ENCODE data around the gene A2ML1.

A2ML1 gene

DNA sequence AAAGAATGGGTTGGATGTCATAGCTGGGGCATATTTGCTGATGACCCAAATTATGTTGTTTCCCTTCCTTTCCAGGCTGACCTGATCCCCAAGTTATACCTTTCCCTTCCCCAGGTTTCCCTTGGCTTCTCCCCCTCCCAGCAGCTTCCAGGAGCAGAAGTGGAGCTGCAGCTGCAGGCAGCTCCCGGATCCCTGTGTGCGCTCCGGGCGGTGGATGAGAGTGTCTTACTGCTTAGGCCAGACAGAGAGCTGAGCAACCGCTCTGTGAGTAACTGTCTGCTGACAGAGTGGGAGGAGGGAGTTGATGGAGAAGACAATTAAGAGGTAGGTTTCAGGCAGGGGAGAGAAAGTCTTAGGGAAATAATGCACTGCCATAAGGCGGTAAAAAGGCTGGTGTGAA lies 25.0 kb downstream of the A2ML1 start:
- no peak overlapping the region for H3K9ac ChIP-seq (ENCODE audit: low read length)
- H2BK12ac ChIP-seq (ENCODE audit: low read length in 2 of 2), result no peak overlapping the region
- H3K4me2 ChIP-seq (ENCODE audit: low read length, poor library complexity, severe bottlenecking), result no peak overlapping the region
- no peak overlapping the region for H2BK120ac ChIP-seq (ENCODE audit: low read depth, low read length)
- H4K91ac ChIP-seq (ENCODE audit: low read length), result no peak overlapping the region
- H3K18ac ChIP-seq (ENCODE audit: low read depth in 1 of 2, low read length in 2 of 2), result no peak overlapping the region
- no peak overlapping the region for H3K4me3 ChIP-seq (ENCODE audit: insufficient read depth in 1 of 2, low read depth in 1 of 2, low read length in 2 of 2)
- H3K4me1 ChIP-seq (ENCODE audit: control insufficient read depth, insufficient read depth, low read depth, low read length), result no peaks in the 10 kb centered on the region
- no peaks in the 10 kb centered on the region for H3K79me1 ChIP-seq (replicated peaks; ENCODE audit: low read length, poor library complexity, severe bottlenecking)
- H2AFZ ChIP-seq (ENCODE audit: low read depth, low read length), result no peak overlapping the region
- H3K27ac ChIP-seq (ENCODE audit: low read length, poor library complexity, severe bottlenecking), result no peak overlapping the region
- H3K36me3 ChIP-seq (ENCODE audit: control insufficient read depth in 1 of 2, insufficient read depth in 2 of 2, low read depth in 1 of 2, low read length in 2 of 2), result no peaks in the 10 kb centered on the region
- no peak for DNase-seq
- H4K8ac ChIP-seq (ENCODE audit: low read length), result no peak overlapping the region
- H3K9me3 ChIP-seq (ENCODE audit: control insufficient read depth, low read length), result no peaks in the 10 kb centered on the region
- no peak overlapping the region for H2BK15ac ChIP-seq (ENCODE audit: low read depth, poor library complexity, severe bottlenecking)
- no peak overlapping the region for H3K23ac ChIP-seq (ENCODE audit: low read length in 2 of 2)
- H3K14ac ChIP-seq (ENCODE audit: low read length in 2 of 2), result no peak overlapping the region
- no peak overlapping the region for H3K4ac ChIP-seq (ENCODE audit: low read depth in 1 of 2, low read length in 2 of 2)
- H3K27me3 ChIP-seq (ENCODE audit: control insufficient read depth in 1 of 2, insufficient read depth in 1 of 2, low read length in 2 of 2), result peaks cover 0 to 4% of the 10 kb centered on the region in 2 experiments
- no peak overlapping the region for H2BK5ac ChIP-seq (ENCODE audit: low read depth, low read length, poor library complexity, severe bottlenecking)
- no peak overlapping the region for H2AK5ac ChIP-seq (ENCODE audit: low read length, severe bottlenecking)
- WGBS, result 96% methylated on average over 6 of the region's 6 CpGs

DNA sequence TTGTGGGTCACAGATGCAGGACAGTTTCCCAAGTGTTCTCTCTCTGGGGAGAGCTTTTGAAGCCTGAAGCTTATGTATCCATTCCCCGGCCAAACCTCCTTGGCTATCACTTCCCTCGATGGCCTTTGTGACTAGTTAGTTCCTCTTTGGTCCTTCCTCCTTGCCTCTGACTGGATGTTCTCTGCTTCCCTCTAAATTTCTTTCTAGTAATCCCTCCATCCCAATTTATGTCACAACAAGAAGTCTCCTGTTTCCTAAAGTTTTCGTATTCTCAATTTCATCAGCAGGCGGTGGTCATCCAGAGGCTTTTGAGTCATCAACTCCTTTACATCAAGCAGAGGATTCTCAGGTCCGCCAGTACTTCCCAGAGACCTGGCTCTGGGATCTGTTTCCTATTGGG lies 27.5 kb downstream of the A2ML1 start:
- Histone ChIP-seq H3K27me3 (ENCODE audit: control insufficient read depth in 1 of 2, insufficient read depth in 1 of 2, low read length in 2 of 2) (no peaks in the 10 kb centered on the region), H3K27ac (ENCODE audit: low read length, poor library complexity, severe bottlenecking) (no peak overlapping the region), H4K8ac (ENCODE audit: low read length) (no peak overlapping the region), H3K79me1 (replicated peaks; ENCODE audit: low read length, poor library complexity, severe bottlenecking) (no peaks in the 10 kb centered on the region), H3K9ac (ENCODE audit: low read length) (no peak overlapping the region), H2BK5ac (ENCODE audit: low read depth, low read length, poor library complexity, severe bottlenecking) (no peak overlapping the region), H3K36me3 (ENCODE audit: control insufficient read depth in 1 of 2, insufficient read depth in 2 of 2, low read depth in 1 of 2, low read length in 2 of 2) (no peaks in the 10 kb centered on the region), H3K4me1 (ENCODE audit: control insufficient read depth, insufficient read depth, low read depth, low read length) (no peaks in the 10 kb centered on the region), H2AFZ (ENCODE audit: low read depth, low read length) (no peak overlapping the region), H2BK12ac (ENCODE audit: low read length in 2 of 2) (no peak overlapping the region), H2BK120ac (ENCODE audit: low read depth, low read length) (no peak overlapping the region), H3K4me3 (ENCODE audit: insufficient read depth in 1 of 2, low read depth in 1 of 2, low read length in 2 of 2) (no peak overlapping the region), H4K91ac (ENCODE audit: low read length) (no peak overlapping the region), H3K14ac (ENCODE audit: low read length in 2 of 2) (no peak overlapping the region), H2BK15ac (ENCODE audit: low read depth, poor library complexity, severe bottlenecking) (no peak overlapping the region), H3K23ac (ENCODE audit: low read length in 2 of 2) (no peak overlapping the region), H3K9me3 (ENCODE audit: control insufficient read depth, low read length) (no peaks in the 10 kb centered on the region), H2AK5ac (ENCODE audit: low read length, severe bottlenecking) (no peak overlapping the region), H3K4ac (ENCODE audit: low read depth in 1 of 2, low read length in 2 of 2) (no peak overlapping the region), H3K4me2 (ENCODE audit: low read length, poor library complexity, severe bottlenecking) (no peak overlapping the region), H3K18ac (ENCODE audit: low read depth in 1 of 2, low read length in 2 of 2) (no peak overlapping the region)
- no peak for DNase-seq
- WGBS, result 84% methylated on average over 5 of the region's 5 CpGs

GRCh38 chr12:8852119-8852518 lies 29.7 kb downstream of the A2ML1 start:
- H3K27ac ChIP-seq (ENCODE audit: low read length, poor library complexity, severe bottlenecking), result no peak overlapping the region
- no peak overlapping the region for H2BK12ac ChIP-seq (ENCODE audit: low read length in 2 of 2)
- no peak for DNase-seq
- H3K18ac ChIP-seq (ENCODE audit: low read depth in 1 of 2, low read length in 2 of 2), result no peak overlapping the region
- no peak overlapping the region for H3K4ac ChIP-seq (ENCODE audit: low read depth in 1 of 2, low read length in 2 of 2)
- no peak overlapping the region for H3K14ac ChIP-seq (ENCODE audit: low read length in 2 of 2)
- no peak overlapping the region for H4K91ac ChIP-seq (ENCODE audit: low read length)
- H3K4me1 ChIP-seq (ENCODE audit: control insufficient read depth, insufficient read depth, low read depth, low read length), result no peaks in the 10 kb centered on the region
- no peak overlapping the region for H2AK5ac ChIP-seq (ENCODE audit: low read length, severe bottlenecking)
- H2BK15ac ChIP-seq (ENCODE audit: low read depth, poor library complexity, severe bottlenecking), result no peak overlapping the region
- H2BK5ac ChIP-seq (ENCODE audit: low read depth, low read length, poor library complexity, severe bottlenecking), result no peak overlapping the region
- no peak overlapping the region for H3K4me3 ChIP-seq (ENCODE audit: insufficient read depth in 1 of 2, low read depth in 1 of 2, low read length in 2 of 2)
- no peaks in the 10 kb centered on the region for H3K36me3 ChIP-seq (ENCODE audit: control insufficient read depth in 1 of 2, insufficient read depth in 2 of 2, low read depth in 1 of 2, low read length in 2 of 2)
- no peaks in the 10 kb centered on the region for H3K27me3 ChIP-seq (ENCODE audit: control insufficient read depth in 1 of 2, insufficient read depth in 1 of 2, low read length in 2 of 2)
- H3K4me2 ChIP-seq (ENCODE audit: low read length, poor library complexity, severe bottlenecking), result no peak overlapping the region
- no peak overlapping the region for H3K9ac ChIP-seq (ENCODE audit: low read length)
- 94% methylated on average over 4 of the region's 7 CpGs for WGBS
- no peak overlapping the region for H2AFZ ChIP-seq (ENCODE audit: low read depth, low read length)
- no peak overlapping the region for H2BK120ac ChIP-seq (ENCODE audit: low read depth, low read length)
- no peaks in the 10 kb centered on the region for H3K79me1 ChIP-seq (replicated peaks; ENCODE audit: low read length, poor library complexity, severe bottlenecking)
- no peak overlapping the region for H3K23ac ChIP-seq (ENCODE audit: low read length in 2 of 2)
- H4K8ac ChIP-seq (ENCODE audit: low read length), result no peak overlapping the region
- no peaks in the 10 kb centered on the region for H3K9me3 ChIP-seq (ENCODE audit: control insufficient read depth, low read length)

GRCh38 chr12:8855891-8856290 lies 33.5 kb downstream of the A2ML1 start:
- Histone ChIP-seq H3K27me3 (ENCODE audit: control insufficient read depth in 1 of 2, insufficient read depth in 1 of 2, low read length in 2 of 2) (no peaks in the 10 kb centered on the region), H2BK15ac (ENCODE audit: low read depth, poor library complexity, severe bottlenecking) (no peak overlapping the region), H4K91ac (ENCODE audit: low read length) (no peak overlapping the region), H2AK5ac (ENCODE audit: low read length, severe bottlenecking) (no peak overlapping the region), H2AFZ (ENCODE audit: low read depth, low read length) (no peak overlapping the region), H3K18ac (ENCODE audit: low read depth in 1 of 2, low read length in 2 of 2) (no peak overlapping the region), H3K4ac (ENCODE audit: low read depth in 1 of 2, low read length in 2 of 2) (no peak overlapping the region), H4K8ac (ENCODE audit: low read length) (no peak overlapping the region), H3K27ac (ENCODE audit: low read length, poor library complexity, severe bottlenecking) (no peak overlapping the region), H2BK12ac (ENCODE audit: low read length in 2 of 2) (no peak overlapping the region), H3K79me1 (replicated peaks; ENCODE audit: low read length, poor library complexity, severe bottlenecking) (no peaks in the 10 kb centered on the region), H3K23ac (ENCODE audit: low read length in 2 of 2) (no peak overlapping the region), H3K9me3 (ENCODE audit: control insufficient read depth, low read length) (no peaks in the 10 kb centered on the region), H2BK5ac (ENCODE audit: low read depth, low read length, poor library complexity, severe bottlenecking) (no peak overlapping the region), H3K9ac (ENCODE audit: low read length) (no peak overlapping the region), H3K4me3 (ENCODE audit: insufficient read depth in 1 of 2, low read depth in 1 of 2, low read length in 2 of 2) (no peak overlapping the region), H3K4me2 (ENCODE audit: low read length, poor library complexity, severe bottlenecking) (no peak overlapping the region), H3K14ac (ENCODE audit: low read length in 2 of 2) (no peak overlapping the region), H3K36me3 (ENCODE audit: control insufficient read depth in 1 of 2, insufficient read depth in 2 of 2, low read depth in 1 of 2, low read length in 2 of 2) (no peaks in the 10 kb centered on the region), H2BK120ac (ENCODE audit: low read depth, low read length) (no peak overlapping the region), H3K4me1 (ENCODE audit: control insufficient read depth, insufficient read depth, low read depth, low read length) (no peaks in the 10 kb centered on the region)
- WGBS, result no CpG with 5 or more reads among the region's 2 CpGs
- no peak for DNase-seq
